Fibroblast of skin of back (primary cell): ENCODE measurements around the gene ANKRD55. TPM values are rescaled to one million over a fixed set of nuclear protein-coding genes. Genes with fewer than 3 reads are reported as not detected.
A peak's percentile ranks its signal among the peaks of the same experiment; 100 is the strongest.
"Not testable (repeated sequence)": the region's sequence is repeated elsewhere in the genome, so short reads cannot be mapped to it uniquely, and the experiment has no call there.

Experiments used
- DNase-seq: peaks from one replicate; pipeline ENCODE4 v3.0.0-alpha.2; 2013
- polyA plus RNA-seq, 2 experiments: library from polyadenylated mRNA; unstranded; fragments of 120-200 nt; gene quantifications; one replicate each; pipeline ENCODE4 v1.2.1, GENCODE V29; 2013; ENCODE audit not compliant: insufficient read length in 2 of 2

Gene ANKRD55
- not detected for polyA plus RNA-seq (2013, experiment 1 of 2; ENCODE audit: insufficient read length)
- 0.14 TPM for polyA plus RNA-seq (2013, experiment 2 of 2; ENCODE audit: insufficient read length)

DNA sequence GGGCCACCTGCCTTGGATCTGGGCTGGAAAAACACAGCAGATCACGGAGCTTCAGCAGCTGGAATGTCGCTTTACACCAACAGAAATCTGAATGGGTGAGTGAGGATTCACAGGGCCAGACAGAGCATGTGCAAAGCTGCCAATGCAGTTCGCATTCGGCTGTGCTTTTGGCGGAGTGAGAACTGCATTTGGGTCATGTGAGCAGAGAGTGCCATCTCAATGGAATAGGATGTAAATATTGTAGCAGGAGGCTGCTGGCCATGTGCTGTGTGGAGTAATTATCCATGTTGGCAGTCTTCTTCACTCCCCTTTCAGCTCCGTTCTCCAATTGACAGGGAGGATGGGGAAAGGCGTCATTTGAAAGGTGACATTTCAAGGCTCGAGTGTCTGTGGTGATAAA is at the start of gene ANKRD55:
Gene ANKRD55 (minus strand): TSS at position 101 of the 400 bp plus-strand sequence. CDS start 417 bp downstream, outside the sequence.
- peak; percentile 10 for DNase-seq

DNA sequence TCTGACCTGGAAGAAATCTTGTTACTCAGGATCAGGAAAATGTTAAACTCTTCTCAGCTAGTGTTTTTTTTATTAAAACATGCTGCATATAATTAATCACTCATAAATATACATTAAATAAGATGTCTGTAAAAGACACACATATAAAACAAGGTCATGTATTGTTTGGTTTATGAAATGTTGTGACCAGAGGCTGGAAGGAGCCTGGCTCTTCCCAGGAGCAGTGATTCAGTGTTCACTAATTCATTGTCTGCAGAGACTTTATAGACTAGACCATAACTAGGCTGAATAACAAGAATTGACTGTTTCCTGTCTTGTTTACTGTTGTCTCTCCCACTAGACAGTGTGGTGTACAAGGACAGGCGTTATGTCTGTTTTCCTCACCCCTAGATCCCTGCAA is 49.1 kb upstream of the ANKRD55 start:
- DNase-seq: peak; percentile 27

DNA sequence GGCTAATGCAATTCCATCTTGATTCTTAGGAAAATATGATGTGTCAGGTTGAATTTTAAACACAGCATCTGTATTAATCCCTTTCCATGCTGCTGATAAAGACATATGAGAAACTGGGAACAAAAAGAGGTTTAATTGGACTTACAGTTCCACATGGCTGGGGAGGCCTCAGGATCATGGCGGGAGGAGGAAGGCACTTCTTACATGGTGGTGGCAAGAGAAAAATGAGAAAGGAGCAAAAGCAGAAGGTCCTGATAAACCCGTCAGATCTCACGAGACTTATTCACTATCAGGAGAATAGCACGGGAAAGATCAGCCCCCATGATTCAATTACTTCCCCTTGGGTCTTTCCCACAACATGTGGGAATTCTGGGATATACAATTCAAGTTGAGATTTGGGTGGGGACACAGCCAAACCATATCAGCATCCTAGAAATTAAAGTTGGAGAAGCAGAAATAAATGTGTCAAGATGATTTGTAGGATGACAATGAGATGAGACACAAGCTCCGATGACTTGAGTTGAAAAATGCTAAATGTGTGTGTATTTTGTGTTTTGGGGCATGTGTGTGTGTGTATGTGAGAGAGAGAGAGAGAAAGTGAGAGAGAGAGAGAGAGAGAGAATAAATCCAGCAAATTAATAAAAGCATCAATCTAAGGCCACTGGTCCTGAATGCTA is 48.5 kb upstream of the ANKRD55 start:
- peak; percentile 50 for DNase-seq

DNA sequence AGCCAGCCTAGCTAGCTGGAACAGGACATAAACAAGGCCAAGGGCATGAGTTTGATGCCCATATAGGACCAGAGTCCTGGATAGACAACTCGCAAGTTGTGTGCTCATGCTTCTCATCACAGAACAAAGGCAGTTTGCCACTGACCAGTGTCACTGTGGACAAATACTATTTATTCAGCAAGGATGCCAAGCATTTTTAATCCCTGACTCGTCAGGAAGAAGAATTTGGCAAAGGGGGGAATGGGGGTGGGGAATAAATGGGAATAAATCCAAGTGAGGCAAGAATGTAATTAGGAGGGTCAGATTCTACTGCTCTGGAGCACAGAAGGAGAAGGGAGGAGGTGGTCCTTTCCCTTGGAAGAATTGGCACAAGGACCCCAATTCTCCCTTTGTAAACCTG is 46.8 kb upstream of the ANKRD55 start:
- peak; percentile 92 for DNase-seq

DNA sequence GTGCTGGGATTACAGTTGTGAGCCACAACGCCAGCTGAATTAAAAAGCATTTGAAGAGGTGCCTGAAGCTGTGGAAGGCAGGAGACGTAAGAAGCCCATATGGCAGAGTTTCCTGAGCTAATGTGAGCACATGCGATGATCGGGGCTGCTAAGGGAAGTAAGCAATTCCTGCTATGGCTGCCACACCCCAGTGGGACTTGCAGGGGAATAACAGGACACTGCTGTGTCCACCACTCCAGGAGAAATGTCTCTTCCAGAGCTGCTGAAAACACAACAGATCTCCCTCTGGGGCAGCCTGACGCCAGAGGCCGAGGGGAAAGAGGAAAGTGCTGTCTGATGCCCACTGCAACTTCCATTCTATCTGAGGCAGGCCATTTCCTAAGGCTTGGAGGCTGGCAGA is 46.2 kb upstream of the ANKRD55 start:
- DNase-seq: peak; percentile 50

DNA sequence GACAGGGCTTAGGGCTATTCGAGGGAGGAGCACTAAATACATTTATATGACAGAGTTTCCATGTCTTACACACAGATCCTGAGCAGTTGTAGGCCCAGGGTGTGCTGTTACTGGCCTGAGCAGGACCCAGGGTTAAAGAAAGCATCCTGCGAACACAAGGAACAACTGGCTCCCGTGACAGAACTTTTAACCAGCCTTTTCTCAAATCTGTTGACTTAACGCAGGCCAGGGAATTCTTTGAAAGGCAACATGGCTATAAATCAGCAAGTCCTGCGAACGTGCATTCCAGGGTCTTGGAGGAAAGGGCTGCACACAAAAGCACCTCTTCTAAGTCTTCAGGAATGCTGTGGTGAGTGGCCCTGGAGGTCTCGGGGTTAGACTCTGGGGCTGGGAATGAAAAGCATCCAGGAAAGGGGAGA is 45.2 kb upstream of the ANKRD55 start:
- DNase-seq: peak; percentile 98

DNA sequence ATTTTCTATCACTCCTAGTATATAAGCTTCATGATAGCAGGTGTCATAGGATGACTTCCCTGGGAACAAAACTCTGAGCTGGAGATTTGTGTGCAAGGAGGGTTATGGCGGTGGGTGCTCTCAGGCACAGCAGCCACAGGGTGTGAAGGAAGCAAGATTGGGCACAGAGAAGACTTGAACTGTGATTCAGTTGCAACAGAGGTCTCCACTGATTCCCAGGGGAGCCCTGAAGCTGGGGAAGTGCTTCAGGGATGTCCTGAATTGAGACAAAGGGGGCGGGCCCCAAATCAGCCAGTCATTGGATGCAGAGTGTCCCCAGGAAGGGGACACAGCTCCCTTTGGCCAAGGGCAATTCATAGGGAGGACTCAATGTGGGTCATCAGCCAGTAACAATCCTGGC is 44.4 kb upstream of the ANKRD55 start:
- no peak for DNase-seq

DNA sequence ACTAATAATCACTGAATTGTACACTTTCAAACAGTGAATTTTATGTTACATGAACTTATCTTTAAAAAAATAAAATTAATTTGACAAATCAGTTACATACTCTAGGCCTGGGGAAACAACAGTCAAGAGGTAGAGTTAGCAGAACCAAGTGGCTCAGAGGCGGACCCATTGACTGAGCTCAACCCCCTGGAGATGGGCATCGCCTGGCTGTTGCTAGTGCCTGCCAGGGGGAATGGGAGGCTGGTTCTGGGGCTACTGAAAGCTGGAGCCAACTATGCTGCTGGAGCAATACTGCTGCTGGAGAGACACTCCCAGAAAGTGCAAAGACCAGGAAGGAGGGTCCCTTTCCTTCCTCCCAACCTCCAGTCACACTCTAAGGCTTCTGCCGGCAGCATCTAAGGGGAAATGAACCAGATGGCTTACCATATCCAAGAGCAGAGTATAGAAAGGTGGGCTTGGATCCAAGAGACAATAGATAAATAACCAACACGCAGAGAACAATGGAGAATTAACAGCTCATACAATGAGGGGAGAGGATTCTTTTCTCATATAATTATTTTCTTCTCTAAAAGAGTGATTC is 40.3 kb upstream of the ANKRD55 start:
- DNase-seq: no peak

DNA sequence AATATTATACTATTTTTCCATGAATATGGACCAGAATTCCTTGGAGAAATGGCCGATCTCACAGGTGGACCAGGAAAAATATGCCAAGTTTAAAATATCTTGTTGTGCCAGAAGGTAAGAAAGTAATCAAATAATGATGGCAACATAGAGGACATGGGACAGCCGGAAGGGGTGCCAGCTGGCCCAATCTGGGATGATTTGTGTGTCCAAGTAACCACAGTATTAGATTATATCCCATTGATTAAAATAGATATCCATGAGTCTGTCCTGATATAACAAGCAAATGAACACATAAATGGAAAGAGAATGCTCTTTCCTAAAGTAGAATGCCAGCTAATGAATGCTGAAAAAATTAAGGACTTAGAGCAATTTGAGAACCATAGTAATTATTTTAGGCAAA is 39.6 kb upstream of the ANKRD55 start:
- no peak for DNase-seq

DNA sequence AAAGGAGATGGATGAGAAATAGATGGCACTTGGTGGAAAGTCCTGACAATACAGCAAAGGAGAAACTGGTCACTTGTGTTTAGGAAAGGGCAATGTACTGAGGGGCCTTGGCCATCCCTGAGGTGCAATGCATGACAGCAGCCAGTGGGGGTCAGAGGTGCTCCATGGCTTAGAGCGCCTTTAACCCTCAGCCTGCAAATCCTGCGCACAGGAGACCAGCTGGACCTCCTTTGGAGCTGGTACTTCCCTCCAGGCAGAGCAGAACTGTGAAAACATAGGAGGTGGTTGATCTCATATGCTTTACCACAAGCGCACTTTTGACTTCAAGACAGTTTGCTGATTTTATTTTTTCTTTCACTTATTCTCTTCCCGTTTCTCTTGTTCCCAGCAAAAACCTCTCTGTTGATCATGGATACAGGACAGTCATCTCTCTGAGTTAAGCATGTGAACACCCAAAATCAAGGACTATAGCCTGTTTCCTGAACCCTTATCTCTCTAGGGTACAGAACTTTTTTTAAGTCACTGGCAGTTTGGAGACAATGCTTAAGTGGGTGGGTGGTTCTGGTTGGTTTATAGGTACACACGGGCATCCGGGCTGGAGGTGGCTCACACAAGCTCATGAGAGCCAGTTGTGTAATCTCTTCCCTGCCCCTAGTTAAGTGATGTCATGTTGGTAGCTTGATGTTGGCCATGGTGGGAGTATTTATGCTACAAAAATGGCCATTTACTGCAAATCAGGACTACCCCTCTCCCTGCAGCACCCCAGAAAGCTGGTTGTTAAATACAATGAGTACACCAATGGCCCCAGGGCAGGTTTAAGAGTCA is 37.6 kb upstream of the ANKRD55 start:
- DNase-seq: peak; percentile 83

DNA sequence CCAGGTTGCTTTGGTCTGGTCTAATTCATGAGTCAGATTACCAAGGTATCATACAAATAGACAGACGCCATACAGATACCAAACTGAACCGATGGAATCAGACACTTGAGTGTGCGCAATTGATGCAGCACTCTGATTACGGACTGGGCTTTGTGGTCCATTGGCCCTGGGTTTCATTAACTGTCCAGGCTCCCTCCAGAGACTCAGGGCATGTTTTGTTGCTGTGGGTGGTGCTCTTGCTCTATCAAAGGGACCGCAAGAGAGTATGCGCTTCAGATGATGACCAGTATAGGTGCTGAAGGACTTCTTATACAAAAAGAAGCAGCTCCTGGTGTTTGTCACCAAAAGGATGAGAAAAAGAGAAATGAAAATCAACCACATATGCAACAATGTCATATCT is 36.9 kb upstream of the ANKRD55 start:
- DNase-seq: no peak

DNA sequence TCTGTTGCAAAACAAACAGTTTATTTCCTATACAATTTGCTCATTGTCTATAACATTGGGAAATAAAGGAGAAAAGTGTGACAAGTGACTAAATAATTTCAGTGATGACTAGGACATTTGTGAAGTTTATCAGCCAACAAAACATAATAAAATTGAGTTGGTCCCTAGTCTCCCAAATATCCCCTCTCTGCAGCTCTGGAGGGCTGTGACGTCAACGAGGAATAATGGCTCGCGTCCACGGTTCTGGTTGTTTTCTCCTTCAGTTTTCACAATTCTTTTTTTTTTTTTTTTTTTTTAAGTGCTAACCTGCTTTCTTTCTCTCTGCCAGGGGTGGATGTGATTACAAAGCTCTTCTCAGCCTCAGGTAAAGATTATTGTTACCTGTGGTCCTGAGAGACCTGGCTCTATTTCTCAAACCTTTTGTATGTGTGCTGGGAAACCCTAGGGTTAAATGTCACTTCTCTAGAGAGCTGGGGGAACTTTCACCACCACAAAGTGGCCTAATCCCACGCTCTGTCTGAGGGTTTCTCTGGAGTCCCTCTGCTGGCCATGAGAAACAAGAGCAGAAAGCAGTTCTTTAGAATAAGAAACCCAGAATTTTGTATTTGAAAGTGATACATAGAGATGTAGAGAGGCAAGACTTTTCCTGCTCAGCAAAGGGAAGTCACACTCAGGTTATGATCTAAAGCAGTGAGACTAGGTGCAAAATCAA is 36.2 kb upstream of the ANKRD55 start:
- DNase-seq: peak; percentile 68

DNA sequence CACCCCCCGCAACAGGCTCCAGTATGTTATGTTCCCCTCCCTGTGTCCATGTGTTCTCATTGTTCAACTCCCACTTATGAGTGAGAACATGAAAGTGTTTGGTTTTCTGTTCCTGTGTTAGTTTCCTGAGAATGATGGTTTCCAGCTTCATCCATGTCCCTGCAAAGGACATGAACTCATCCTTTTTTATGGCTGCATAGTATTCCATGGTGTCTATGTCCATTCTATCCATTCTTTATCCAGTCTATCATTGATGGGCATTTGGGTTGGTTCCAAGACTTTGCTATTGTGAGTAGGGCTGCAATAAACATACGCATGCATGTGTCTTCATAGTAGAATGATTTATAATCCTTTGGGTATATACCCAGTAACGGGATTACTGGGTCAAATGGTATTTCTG is 35.6 kb upstream of the ANKRD55 start:
- not testable (repeated sequence) for DNase-seq

DNA sequence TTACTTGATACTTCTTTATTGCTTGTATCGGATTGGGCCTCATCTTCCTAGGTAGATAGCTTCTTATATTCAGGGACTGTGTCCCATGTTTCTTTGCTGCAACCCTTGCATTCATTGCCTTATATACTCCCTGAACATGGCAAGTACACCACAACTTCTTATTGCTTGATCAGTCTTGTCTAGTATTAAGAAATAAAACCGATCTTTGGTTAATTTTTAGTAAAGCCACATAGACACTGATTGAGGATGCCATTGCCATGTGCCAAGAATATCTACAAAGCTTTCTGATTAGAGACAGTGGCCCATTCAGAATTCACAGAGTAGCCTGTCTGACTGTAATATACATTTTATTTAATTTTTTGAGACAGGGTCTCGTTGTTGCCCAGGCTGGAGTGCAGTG is 34.7 kb upstream of the ANKRD55 start:
- no peak for DNase-seq

DNA sequence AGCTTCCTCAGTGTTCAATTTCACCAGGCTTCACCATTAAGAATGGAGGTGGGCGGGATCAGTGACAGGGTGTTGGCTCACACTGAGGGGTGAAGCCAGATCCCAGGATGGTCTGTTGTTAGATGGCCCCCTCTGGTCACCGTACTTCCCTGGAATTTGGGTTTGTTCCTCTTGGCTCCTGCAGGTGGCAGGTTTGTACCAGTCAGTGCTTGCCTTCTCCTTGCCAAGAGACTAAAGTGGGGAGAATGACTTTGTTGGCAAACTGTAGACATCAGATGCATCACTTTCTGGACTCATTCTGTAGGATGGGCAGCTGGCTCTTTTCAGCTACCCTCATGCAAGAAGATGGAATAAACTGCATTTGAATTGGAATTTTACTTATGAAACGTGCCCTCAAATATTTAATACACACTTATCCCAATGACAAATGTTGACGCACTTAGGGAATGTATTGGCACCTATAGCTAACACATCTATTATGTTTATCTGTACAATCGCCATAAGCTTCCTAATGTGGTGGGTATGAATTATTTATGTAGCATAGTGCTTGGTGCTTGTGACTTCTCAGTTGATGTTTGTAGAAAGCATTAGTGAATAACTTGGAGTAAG is 31.4 kb upstream of the ANKRD55 start:
- peak; percentile 44 for DNase-seq

DNA sequence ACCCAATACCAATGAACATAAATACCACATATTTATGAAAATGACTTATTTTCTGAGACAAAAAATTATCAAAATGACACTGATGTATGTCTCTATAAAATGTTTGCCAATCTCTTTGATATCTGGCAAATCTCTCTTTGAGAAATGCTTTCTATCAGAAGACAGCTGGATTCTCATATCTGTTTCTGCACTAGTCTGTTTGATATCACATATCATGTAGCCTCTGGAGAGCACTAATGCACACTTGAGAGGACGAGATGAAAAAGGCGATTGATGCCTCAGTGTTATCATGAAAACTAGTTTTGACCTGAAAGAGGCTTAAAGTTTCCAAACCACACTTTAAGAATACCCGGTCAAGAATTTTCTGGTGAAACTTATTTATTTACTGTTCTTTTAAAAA is 29.1 kb upstream of the ANKRD55 start:
- DNase-seq: no peak

DNA sequence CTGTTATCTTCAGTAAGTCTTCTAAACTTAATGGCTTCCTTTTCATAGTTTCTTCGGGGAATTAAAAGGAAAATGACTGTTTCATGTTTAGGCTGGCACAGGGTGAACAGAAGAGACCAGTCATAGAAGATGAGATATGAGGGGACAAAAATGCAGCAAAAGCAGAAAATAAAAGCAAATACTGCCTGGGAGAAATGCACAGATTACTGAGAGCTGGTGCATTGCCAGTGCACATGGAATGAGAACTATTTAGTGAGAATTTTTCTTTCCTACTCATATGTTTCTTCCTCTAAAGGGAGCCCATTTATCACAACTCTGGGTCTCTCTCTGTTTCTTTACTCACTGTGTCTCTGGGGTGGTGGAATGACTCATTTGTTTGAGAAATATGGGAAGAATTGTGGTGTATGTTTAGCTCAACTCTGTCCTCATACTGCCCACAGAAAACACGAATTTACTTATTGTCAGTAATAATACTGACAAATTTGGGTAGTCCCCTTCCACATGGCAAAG is 25.9 kb upstream of the ANKRD55 start:
- peak; percentile 99 for DNase-seq

DNA sequence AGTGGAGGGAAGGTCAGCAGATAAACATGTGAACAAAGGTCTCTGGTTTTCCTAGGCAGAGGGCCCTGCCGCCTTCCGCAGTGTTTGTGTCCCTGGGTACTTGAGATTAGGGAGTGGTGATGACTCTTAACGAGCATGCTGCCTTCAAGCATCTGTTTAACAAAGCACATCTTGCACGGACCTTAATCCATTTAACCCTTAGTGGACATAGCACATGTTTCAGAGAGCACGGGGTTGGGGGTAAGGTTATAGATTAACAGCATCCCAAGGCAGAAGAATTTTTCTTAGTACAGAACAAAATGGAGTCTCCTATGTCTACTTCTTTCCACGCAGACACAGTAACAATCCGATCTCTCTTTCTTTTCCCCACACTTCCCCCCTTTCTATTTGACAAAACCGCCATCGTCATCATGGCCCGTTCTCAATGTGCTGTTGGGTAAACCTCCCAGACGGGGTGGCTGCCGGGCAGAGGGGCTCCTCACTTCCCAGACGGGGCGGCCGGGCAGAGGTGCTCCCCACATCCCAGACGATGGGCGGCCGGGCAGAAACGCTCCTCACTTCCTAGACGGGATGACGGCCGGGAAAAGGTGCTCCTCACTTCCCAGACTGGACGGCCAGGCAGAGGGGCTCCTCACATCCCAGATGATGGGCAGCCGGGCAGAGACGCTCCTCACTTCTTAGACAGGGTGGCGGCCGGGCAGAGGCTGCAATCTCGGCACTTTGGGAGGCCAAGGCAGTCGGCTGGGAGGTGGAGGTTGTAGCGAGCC is 24.8 kb upstream of the ANKRD55 start:
- DNase-seq: not testable (repeated sequence)

DNA sequence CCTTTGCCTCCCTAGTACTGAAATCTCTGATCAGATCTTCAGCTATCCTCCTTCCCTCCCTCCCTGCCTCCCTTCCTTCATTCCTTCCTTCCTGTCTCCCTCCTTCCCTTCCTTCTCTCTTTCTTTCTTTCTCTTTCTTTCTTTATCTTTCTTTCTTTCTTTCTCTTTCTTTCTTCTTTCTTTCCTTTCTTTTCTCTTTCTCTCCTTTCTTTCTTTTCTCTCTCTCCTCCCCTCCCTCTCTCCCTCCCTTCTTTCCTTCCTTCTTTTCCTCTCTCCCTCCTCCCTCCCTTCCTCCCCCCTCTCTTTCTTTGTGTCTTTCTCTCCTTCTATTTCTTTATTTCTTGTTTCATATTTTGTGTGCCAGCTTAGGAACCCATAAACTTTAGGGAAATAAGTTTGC is 23.9 kb upstream of the ANKRD55 start:
- DNase-seq: no peak

DNA sequence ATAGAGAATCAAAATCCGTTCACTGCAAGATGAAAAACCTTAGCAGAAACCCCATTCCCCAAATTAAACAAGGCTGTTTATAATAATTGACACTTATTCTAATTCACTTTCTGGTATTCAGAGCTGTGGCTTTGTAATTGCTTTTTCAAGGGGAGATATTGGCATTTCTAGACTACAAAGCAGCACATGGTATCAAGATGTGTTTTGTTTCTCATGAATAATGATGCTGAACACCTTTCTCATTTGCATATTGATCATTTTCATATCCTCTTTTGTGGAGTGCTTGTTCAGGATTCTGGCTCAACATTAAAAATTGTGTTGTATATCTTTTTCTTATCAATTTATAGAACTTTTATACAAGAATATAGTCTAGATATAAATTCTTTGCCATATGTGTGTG is 22.4 kb upstream of the ANKRD55 start:
- DNase-seq: no peak

DNA sequence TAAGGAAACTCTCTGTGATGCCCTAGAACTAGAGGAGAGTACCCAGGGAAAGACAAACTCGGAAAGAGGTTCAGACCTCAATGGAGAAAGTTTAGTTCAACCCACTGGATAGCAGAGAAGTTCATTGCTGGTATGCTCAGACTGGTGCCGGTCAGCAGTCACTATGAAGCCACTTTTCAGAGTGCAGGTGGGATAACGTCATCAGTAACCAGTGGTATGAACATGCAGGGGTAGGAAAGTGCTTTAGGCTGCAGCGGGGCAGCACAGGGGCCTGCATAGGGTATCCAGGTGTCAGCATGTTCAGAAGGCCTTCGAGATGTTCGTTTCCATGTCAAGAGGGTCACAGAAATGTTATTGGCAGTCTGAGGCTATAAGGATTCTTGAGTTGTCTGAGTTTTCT is 20.8 kb upstream of the ANKRD55 start:
- no peak for DNase-seq
